Measurements from ENCODE around the gene PLAU.

Gene PLAU

DNA sequence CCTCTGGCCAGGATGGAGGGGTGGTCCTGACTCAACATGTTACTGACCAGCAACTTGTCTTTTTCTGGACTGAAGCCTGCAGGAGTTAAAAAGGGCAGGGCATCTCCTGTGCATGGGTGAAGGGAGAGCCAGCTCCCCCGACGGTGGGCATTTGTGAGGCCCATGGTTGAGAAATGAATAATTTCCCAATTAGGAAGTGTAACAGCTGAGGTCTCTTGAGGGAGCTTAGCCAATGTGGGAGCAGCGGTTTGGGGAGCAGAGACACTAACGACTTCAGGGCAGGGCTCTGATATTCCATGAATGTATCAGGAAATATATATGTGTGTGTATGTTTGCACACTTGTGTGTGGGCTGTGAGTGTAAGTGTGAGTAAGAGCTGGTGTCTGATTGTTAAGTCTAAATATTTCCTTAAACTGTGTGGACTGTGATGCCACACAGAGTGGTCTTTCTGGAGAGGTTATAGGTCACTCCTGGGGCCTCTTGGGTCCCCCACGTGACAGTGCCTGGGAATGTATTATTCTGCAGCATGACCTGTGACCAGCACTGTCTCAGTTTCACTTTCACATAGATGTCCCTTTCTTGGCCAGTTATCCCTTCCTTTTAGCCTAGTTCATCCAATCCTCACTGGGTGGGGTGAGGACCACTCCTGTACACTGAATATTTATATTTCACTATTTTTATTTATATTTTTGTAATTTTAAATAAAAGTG lies 6.0 kb downstream of the PLAU start:
- no peak for TF ChIP-seq GATA3 (IDR thresholded peaks at IDR 0.05; ENCODE audit: low read depth, low read length)
- no peak for TF ChIP-seq GATA2 (IDR thresholded peaks at IDR 0.05; ENCODE audit: low read depth, low read length)

DNA sequence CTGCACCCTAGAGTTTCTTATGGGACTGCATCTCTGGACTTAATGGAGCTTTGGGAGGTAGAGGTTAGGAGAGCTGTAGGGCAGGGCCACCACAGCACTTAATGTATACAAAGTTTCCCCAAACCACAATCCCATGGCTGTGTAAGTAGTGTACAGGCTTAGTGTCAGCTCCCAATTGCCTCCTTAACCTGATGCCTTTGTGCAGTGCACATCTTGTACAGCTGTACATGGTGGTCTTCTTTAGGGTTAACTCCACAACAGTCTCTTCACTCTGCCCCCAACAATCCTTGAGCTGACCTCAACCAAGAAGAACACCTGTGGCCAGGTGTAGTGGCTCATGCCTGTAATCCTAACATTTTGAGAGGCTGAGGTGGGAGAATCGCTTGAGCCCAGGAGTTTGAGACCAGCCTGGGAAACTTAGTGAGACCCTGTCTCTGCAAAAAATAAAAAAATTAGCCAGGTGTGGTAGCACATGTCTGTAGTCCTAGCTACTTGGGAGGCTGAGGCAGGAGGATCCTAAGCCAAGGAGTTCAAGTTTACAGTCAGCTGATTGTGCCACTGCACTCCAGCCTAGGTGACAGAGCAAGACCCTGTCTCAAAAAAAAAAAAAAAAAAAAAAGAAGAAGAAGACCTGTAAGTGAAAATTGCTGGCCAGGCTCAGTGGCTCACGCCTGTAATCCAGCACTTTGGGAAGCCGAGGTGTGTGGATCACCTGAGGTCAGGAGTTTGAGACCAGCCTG lies 6.8 kb downstream of the PLAU start:
- TF ChIP-seq GATA3 (IDR thresholded peaks at IDR 0.05; ENCODE audit: low read depth, low read length) (no peak), GATA2 (IDR thresholded peaks at IDR 0.05; ENCODE audit: low read depth, low read length) (no peak)

DNA sequence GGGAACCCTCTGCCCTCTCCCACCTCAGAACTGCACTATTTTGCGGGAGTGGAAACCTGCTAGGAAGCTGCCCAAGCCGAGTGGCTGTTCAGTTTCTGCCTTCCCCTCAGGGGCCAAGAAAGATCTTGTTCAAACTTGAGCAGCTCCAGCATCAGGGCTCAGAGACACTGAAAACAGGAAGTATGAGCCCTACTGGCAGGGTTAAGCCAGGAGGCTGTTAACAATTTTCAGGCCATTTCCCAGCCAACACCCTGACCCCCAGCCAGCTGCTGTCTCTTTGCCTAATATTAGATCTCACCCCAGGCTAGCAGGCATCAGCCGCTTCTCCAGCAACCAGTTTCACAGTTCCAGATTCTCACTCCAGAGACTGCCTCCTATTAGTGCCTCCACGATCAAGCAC lies 9.2 kb downstream of the PLAU start:
- TF ChIP-seq GATA2 (IDR thresholded peaks at IDR 0.05; ENCODE audit: low read depth, low read length): no peak
- no peak for TF ChIP-seq GATA3 (IDR thresholded peaks at IDR 0.05; ENCODE audit: low read depth, low read length)

DNA sequence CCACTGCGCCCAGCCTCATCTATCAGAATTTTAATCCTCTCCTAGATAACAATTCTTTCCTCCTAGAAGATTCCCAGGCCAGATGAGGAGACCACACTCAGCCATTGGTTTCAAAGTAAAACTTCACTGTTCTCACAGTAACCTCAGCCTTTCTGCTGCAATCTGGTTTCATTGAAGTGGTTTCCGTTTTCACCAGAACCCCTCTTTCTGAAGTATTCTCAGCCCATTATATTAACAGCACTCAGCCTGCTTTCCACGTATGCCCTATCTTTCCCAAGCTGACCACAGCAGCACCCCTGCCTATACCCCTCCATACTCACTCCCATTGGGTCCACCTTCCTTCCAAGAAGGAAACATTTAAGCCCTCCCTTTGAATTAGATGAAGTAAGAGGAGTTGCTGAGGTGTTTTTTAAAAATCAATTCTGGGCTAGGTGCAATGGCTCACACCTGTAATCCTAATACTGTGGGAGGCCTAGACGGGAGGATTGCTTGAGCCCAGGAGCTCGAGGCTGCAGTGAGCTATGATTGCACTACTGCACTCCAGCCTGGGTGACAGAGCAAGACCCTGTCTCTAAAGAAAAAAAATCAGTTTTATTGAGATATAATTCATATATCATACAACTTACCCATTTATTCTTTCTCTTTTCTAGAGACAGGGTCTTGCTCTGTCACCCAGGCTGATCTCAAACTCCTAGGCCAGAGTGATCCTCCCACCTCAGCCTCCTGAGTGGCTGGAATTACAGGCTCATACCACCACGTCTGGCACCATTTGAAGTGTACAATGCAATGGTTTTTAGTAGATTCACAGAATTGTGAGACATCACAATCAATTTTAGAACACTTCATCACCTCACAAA lies 11.3 kb downstream of the PLAU start:
- no peak for TF ChIP-seq GATA3 (IDR thresholded peaks at IDR 0.05; ENCODE audit: low read depth, low read length)
- no peak for TF ChIP-seq GATA2 (IDR thresholded peaks at IDR 0.05; ENCODE audit: low read depth, low read length)

DNA sequence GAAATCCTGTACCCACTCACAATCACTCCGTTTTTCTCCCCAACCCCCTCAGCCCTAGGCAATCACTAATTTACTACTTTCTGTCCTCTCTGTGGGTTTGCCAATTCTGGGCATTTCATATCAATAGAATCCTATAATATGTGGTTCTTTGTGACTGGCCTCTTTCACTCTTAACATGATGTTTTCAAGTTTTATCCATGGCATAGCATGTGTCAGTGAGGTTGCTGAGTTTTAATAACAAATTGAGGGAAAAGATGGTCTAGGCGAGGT lies 11.9 kb downstream of the PLAU start:
- no peak for TF ChIP-seq GATA2 (IDR thresholded peaks at IDR 0.05; ENCODE audit: low read depth, low read length)
- TF ChIP-seq GATA3 (IDR thresholded peaks at IDR 0.05; ENCODE audit: low read depth, low read length): no peak

DNA sequence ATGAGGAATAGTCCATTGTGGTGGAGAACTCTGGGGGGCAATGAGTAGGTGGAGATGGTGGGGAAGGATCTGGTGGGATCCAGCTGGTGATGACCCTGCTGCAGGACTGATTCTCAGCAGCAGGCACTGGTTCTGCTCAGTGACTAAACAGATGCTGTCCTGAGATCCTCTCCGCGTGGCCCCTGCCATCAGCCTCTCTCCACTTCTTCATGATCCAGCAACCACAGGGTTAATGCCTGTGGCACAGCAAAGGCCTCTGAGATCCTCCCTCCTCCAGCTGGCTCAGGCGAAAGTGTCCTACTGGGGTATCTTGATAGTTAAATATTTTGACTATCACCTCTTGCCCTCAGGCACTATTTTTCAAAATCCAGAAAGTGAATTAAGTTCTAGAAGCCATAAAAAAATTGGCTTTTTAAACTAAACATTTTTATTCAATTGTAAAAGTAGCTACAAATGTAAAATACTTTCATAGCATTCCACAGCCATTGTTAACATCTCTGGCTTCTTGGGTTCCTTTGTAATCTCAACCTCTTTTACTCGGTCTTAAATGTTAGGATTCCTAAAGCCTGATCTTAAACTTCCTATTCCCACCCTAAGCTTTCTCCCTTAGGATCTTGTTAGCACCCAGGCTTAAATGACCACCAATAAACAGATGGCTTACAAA lies 13.1 kb downstream of the PLAU start:
- TF ChIP-seq GATA2 (IDR thresholded peaks at IDR 0.05; ENCODE audit: low read depth, low read length) (no peak), GATA3 (IDR thresholded peaks at IDR 0.05; ENCODE audit: low read depth, low read length) (no peak)

DNA sequence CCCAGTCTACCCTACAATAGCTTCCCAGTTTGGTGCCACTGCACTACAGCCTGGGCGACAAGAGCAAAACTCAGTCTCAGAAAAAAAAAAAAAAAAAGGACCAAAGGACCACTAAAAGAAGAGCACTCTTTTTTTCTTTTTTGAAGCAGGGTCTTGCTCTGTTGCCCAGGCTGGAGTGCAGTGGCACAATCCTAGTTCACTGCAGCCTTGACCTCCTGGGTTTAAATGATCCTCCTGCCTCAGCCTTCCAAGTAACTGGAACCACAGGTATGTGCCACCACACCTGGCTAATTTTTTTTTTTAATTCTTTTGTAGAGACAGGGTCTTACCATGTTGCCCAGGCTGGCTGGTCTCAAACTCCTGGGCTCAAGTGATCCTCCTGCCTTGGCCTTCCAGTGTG lies 14.0 kb downstream of the PLAU start:
- TF ChIP-seq GATA2 (IDR thresholded peaks at IDR 0.05; ENCODE audit: low read depth, low read length) (no peak), GATA3 (IDR thresholded peaks at IDR 0.05; ENCODE audit: low read depth, low read length) (no peak)

DNA sequence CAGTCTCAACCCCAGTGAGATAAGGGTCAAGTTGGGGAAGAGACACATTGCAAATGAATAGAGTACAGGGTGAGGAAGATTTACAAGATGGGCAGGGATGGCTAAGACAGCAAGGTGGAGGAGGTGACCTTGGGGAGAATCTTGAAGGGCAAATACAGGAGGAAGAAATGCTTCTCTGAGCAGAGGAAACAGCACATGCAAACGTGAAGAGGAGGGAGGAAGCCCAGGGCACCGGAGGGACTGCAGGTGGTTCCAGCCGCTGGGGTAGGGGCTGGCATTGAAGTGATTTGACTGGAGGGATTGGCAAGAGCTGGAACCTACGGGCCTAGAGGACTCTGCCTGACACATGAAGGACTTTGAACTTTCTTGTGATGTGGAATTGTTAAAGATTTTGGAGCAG lies 14.6 kb downstream of the PLAU start:
- no peak for TF ChIP-seq GATA2 (IDR thresholded peaks at IDR 0.05; ENCODE audit: low read depth, low read length)
- TF ChIP-seq GATA3 (IDR thresholded peaks at IDR 0.05; ENCODE audit: low read depth, low read length): no peak

DNA sequence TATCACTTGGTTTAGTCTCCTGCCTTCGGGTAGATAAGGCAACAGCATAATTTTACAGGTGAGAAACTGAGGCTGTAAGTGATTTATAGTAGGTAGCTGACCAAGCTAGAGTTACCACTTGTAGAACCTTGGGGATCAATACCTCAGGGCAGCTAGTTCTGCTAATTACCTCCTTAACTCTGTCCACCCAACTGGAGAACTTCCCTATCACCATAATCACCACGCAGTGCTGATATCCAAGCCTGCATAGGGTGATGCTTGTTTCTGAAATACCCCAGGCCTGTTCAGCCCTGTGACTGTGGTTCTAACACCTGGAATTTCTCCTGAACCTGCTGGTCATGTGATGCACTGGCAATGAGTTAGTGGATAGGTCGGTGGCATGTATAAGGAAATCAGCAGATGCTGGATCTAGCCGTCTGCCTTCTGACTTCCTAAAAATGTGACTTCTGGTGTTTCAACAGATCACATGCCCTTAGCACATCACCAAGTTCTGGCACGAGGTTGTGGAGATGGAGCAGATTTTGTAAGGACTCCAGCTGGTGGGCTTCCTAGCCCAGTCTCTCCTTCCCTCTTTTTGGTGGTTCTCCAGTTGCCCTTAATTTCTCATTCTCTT lies 15.3 kb downstream of the PLAU start:
- TF ChIP-seq GATA2 (IDR thresholded peaks at IDR 0.05; ENCODE audit: low read depth, low read length) (no peak), GATA3 (IDR thresholded peaks at IDR 0.05; ENCODE audit: low read depth, low read length) (no peak)

DNA sequence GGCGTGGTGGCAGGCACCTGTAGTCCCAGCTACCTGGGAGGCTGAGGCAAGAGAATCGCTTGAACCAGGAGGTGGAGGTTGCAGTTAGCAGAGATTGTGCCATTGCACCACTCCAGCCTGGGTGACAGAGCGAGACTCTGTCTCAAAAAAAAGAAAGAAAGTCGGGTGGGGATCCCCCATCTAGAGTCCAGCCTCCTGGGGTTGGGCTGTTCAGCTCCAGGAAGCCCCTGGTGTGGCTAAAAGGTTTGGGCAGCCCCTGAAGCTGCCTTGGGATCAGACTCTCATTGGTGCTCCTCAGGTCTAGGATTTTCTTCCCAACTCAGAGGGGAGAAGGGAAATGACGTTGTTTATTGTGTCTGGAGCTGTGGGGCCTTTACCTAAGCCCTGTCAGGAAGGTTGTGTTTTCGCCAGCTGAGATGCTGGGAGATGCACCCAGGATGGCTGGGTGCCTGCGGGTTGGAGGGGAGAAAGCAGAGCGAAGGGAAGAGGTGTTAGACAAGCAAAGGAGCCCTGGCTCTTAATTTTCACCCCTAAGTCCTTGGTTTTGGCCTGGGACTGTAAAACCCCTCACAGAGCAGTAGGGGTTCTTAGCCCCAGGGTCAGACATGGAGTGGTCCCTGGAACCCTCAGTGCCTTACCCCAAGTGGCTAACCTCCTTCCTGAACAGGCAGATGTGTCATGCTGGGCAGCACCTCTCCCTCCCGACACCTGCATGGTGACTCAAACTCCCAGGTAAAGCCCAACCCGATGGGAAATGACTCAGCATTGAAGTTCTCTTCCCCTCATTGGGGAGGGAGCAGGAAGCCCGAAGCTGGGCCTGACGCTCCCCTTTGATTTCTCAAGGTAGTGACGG lies 21.1 kb downstream of the PLAU start:
- TF ChIP-seq GATA3 (IDR thresholded peaks at IDR 0.05; ENCODE audit: low read depth, low read length): no peak
- no peak for TF ChIP-seq GATA2 (IDR thresholded peaks at IDR 0.05; ENCODE audit: low read depth, low read length)

DNA sequence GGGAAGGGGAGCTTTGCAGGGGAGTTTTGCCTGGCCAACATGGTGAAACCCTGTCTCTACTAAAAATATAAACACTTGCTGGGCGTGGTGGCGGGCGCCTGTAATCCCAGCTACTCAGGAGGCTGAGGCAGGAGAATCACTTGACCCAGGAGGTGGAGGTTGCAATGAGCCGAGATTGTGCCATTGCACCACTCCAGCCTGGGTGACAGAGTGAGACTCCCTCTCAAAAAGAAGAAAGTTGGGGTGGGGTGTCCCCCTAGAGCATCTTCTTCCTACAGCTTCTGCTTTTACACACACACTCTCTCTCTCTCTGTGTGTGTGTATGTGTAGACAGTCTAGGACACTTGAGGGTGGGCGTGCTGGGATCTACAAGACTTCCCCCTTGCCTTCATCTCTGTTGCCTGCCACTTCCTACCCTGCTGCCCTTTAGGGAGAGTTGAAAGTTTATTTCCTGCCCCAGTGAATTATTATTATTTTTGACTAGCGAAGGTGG lies 21.7 kb downstream of the PLAU start:
- TF ChIP-seq GATA2 (IDR thresholded peaks at IDR 0.05; ENCODE audit: low read depth, low read length) (no peak), GATA3 (IDR thresholded peaks at IDR 0.05; ENCODE audit: low read depth, low read length) (no peak)

DNA sequence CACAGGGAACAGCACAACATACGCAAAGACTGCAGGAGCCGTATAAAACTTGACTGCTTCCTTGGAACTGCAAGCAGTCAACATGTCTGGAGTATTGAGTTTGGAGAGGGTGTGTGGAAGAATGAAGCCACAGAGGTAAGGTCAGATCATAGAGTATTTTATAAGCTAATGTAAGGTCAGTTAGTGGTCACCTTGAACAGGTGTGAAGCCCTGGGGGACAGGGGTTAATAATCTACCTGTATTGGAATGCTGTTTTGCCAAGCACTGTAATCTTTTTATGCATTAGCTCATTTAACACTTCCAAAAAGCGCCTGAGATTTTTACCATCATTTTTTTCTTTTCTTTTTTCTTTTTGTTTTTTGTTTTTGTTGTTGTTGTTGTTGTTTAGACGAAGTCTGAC lies 23.1 kb downstream of the PLAU start:
- TF ChIP-seq GATA2 (IDR thresholded peaks at IDR 0.05; ENCODE audit: low read depth, low read length): no peak
- TF ChIP-seq GATA3 (IDR thresholded peaks at IDR 0.05; ENCODE audit: low read depth, low read length): no peak

DNA sequence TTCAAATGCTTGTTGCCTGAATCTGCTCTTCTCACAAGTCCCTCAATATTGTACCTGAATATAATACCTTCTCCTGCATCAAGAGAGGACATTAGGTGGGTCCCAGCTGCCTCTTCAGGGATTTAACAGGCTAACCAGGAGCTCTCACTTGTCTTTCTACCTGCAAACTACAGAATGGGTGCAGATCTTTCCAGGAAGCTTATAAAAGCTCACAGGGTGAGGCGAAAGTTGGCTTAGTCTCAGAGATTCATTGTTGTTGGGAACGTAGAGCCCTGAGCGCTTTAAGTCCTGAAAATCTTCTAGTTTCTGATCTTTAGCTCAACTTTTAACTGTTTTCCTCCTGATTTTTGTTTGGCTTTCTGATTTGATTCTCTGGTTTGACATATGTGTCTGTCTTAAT lies 25.0 kb downstream of the PLAU start:
- no peak for TF ChIP-seq GATA2 (IDR thresholded peaks at IDR 0.05; ENCODE audit: low read depth, low read length)
- no peak for TF ChIP-seq GATA3 (IDR thresholded peaks at IDR 0.05; ENCODE audit: low read depth, low read length)

Data from SH-SY5Y (cell line).